Heart left ventricle (tissue), 13 donors: ENCODE data around the gene NUAK1.

Experiments
- POLR2A ChIP-seq, 2 donors: fragments of 450-650 bp; IDR thresholded peaks; one replicate each; pipeline ENCODE4 v1.6.1; 2017; ENCODE audit warnings: antibody characterized with exemption in 2 of 2, mild to moderate bottlenecking in 2 of 2, moderate library complexity in 2 of 2
- TF ChIP-seq, protein P1 (sequence below), 12 donors: fragments of 200-600 bp; sonication (generic) in 4 of 12; IDR thresholded peaks; one replicate each; pipeline versions ENCODE4 v1.5.0 to v1.8.0; 2018 to 2022; ENCODE audit warnings: antibody characterized with exemption in 12 of 12, mild to moderate bottlenecking in 5 of 12
- donor health status: ischemic (EF 13 %, LVEDD 7.1; RV severe dilation, severe dysfunction).
- donor health status: DM: no; HTN: yes; CAD: no.
- donor health status: DM: no; HTN: no; CAD: no.
- donor health status: ischemic (EF 25% LVEDD 6.9; RV normal size, moderate dysfunction).
- donor health status: ischemic (EF 25% LVEDD 5.7; RV mildly dilated, moderate dysfunction).
- donor health status: ischemic (EF 35%, LVEDD 5.7; RV mildly dilated, moderate dysfunction).
- donor health status: nonischemic (EF 11% LVEDD 7.7; RV severe dilation, severe dysfunction).
- donor health status: DM: yes; HTN: yes; CAD: no.
- donor health status: PGD.
- donor health status: ischemic (EF 29% LVEDD 5.4; RV normal size, mild dysfunction).
- donor health status: nonischemic (EF 23%, LVEDD 6.1; RV moderate dilation, normal function).

DNA sequence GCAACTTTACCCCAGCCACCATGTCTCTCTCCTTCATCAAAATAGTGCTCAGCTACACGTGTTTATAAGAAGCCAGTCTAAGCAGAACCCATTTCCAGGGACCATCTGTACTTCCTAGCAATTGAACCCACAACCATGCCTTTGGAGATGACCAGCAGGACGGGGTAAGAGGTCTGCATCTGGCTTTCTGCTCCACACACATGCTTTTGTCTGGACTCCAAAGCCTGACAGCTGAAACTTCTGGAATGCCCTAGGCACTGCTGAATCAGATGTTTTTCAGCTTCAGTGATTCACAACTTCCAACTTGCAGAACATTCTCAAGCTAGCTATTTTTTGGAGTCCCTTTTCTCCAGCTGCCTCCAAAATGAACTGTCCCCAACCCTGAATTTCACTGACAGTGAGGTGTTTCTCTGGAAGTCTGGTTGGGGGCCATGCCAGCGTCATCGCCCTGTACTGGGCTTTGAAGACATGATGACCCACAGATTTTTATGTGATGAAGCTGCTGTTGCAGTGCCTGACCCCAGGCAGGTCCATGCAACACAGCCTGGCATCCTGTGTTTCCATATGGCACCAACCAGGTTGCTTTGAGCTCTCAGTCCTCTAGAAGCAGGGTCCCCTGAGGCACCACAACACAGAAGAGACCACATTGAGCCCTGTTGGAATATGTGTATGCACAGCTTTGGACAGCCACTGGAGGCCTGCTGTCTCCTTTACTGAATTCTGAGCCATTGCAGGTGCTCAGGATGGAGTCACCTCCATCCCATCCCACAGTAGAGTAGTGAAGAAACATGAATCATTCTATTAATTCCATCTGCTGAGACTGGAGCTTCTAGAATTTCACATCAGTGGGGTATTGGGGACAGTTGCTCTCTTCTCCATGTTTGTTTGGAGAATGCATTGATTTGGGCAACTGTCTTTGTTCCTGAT, 80.2 kb downstream of the NUAK1 start:
- TF ChIP-seq, protein P1, sequence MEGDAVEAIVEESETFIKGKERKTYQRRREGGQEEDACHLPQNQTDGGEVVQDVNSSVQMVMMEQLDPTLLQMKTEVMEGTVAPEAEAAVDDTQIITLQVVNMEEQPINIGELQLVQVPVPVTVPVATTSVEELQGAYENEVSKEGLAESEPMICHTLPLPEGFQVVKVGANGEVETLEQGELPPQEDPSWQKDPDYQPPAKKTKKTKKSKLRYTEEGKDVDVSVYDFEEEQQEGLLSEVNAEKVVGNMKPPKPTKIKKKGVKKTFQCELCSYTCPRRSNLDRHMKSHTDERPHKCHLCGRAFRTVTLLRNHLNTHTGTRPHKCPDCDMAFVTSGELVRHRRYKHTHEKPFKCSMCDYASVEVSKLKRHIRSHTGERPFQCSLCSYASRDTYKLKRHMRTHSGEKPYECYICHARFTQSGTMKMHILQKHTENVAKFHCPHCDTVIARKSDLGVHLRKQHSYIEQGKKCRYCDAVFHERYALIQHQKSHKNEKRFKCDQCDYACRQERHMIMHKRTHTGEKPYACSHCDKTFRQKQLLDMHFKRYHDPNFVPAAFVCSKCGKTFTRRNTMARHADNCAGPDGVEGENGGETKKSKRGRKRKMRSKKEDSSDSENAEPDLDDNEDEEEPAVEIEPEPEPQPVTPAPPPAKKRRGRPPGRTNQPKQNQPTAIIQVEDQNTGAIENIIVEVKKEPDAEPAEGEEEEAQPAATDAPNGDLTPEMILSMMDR (IDR thresholded peaks at IDR 0.05): no peak
- no peak for TF ChIP-seq POLR2A (IDR thresholded peaks at IDR 0.05)
